Choroid plexus epithelial cell (primary cell): ENCODE data around the gene CLBA1.

Experiments used
- DNase-seq: peaks from one replicate; pipeline ENCODE4 v3.0.0-alpha.2; 2010; ENCODE audit warnings: low read depth
- H3K4me3 ChIP-seq: 2 replicates; pipeline ENCODE4 v1.5.1; 2011; ENCODE audit warnings: low read depth, mild to moderate bottlenecking, control low read depth, low read length, moderate library complexity
- CTCF ChIP-seq: conservative IDR thresholded peaks from 2 replicates; pipeline ENCODE4 v1.5.1; 2011; ENCODE audit warnings: low read depth, mild to moderate bottlenecking, control low read depth, inconsistent platforms, low read length, moderate library complexity

CLBA1 gene

GRCh38 chr14:104974665-104975390 lies 10.8 kb upstream of the CLBA1 start:
- no peak overlapping the region for H3K4me3 ChIP-seq
- no peak for TF ChIP-seq CTCF
- DNase-seq: no peak

- no peak for DNase-seq
Measured at GRCh38 chr14:104975481-104976197, 9.9 kb upstream of the CLBA1 start.

GRCh38 chr14:104976198-104977007 lies 9.2 kb upstream of the CLBA1 start:
- TF ChIP-seq CTCF: peak; percentile 90
- peak; percentile 82 for DNase-seq
- no peak overlapping the region for H3K4me3 ChIP-seq

More at GRCh38 chr14:104975481-104976197, 9.9 kb upstream of the CLBA1 start:
- no peak for TF ChIP-seq CTCF
- no peak overlapping the region for H3K4me3 ChIP-seq

- H3K4me3 ChIP-seq: peak overlapping the region; percentile 48
- TF ChIP-seq CTCF: no peak
Measured at GRCh38 chr14:104977008-104977680, 8.4 kb upstream of the CLBA1 start.

GRCh38 chr14:104977681-104978653 lies 7.6 kb upstream of the CLBA1 start, which contains the start of gene AHNAK2:
Gene AHNAK2 (minus strand): TSS chr14:104978374. CDS start chr14:104978237, 137 bp downstream.
- peak; percentile 68 for DNase-seq
- peak within 1 kb of the TSS; percentile 48 for H3K4me3 ChIP-seq
- no peak for TF ChIP-seq CTCF

More at GRCh38 chr14:104977008-104977680, 8.4 kb upstream of the CLBA1 start:
- DNase-seq: no peak
